Testis (tissue), 3 donors: Measurements from ENCODE around the gene CRYBB2. TPM values are rescaled to one million over a fixed set of nuclear protein-coding genes. Genes with fewer than 3 reads are reported as not detected.

Source experiments
- DNase-seq: peaks from one replicate; pipeline ENCODE4 v3.0.0-alpha.2; 2019
- H3K27ac ChIP-seq, 2 donors: fragments of 200-600 bp; sonication (generic); one replicate each; pipeline ENCODE4 v1.5.1; 2019
- H3K27me3 ChIP-seq: fragments of 200-600 bp; sonication (generic); one replicate; pipeline ENCODE4 v1.5.1; 2019
- H3K36me3 ChIP-seq: fragments of 200-600 bp; sonication (generic); one replicate; pipeline ENCODE4 v1.5.1; 2017; ENCODE audit warnings: low read depth; ENCODE audit errors: missing control alignments
- H3K4me1 ChIP-seq: fragments of 200-600 bp; sonication (generic); one replicate; pipeline ENCODE4 v1.5.1; 2019
- H3K4me3 ChIP-seq, 2 donors: fragments of 200-600 bp; sonication (generic); one replicate each; pipeline ENCODE4 v1.5.1; 2017 to 2019
- H3K9me3 ChIP-seq: fragments of 200-600 bp; sonication (generic); one replicate; pipeline ENCODE4 v1.5.1; 2017
- CTCF ChIP-seq, 3 experiments: fragments of 450-650 bp in 2 of 3; fragments of 200-600 bp in 1 of 3; sonication (generic) in 1 of 3; IDR thresholded peaks; one replicate each; pipeline ENCODE4 v1.5.1; 2016 to 2019; ENCODE audit warnings: antibody characterized with exemption in 3 of 3, mild to moderate bottlenecking in 2 of 3, moderate library complexity in 1 of 3
- POLR2A ChIP-seq: fragments of 450-650 bp; IDR thresholded peaks from one replicate; pipeline ENCODE4 v1.6.1; 2017; ENCODE audit warnings: antibody characterized with exemption, mild to moderate bottlenecking, moderate library complexity
- WGBS, 2 donors: methylation state at CpG; one replicate each; pipeline ENCODE4 v1.1.5; 2018; 5-methylcytosine and 5-hydroxymethylcytosine counted together
- intact Hi-C: fragments of 100-400 bp; cut with DNase I; formaldehyde crosslinking; loops from one replicate; pipeline ENCODE4 v1.15.1; 2023; ENCODE audit warnings: low total_unique reads
- polyA plus RNA-seq: library from polyadenylated mRNA; stranded (reverse); fragments of 350-450 nt; fragmentation: Illumina TruSeq; extraction: RNeasy Lipid Tissue Mini Kit (QIAGEN cat#74804); gene quantifications from one replicate; pipeline ENCODE4 v1.2.3, GENCODE V29; 2014; ENCODE audit warnings: low read depth, low replicate concordance; ENCODE audit not compliant: insufficient read depth
- total RNA-seq, 2 donors: library from RNA; depleted of rRNA; stranded (reverse); fragments of >200 nt; gene quantifications; one replicate each; pipeline ENCODE4 v1.2.3, GENCODE V29; 2016

CRYBB2 gene
- total and polyA plus RNA-seq, 3 donors from 2014 or later, result 2.4 to 5.2 (median 4.4) TPM

DNA sequence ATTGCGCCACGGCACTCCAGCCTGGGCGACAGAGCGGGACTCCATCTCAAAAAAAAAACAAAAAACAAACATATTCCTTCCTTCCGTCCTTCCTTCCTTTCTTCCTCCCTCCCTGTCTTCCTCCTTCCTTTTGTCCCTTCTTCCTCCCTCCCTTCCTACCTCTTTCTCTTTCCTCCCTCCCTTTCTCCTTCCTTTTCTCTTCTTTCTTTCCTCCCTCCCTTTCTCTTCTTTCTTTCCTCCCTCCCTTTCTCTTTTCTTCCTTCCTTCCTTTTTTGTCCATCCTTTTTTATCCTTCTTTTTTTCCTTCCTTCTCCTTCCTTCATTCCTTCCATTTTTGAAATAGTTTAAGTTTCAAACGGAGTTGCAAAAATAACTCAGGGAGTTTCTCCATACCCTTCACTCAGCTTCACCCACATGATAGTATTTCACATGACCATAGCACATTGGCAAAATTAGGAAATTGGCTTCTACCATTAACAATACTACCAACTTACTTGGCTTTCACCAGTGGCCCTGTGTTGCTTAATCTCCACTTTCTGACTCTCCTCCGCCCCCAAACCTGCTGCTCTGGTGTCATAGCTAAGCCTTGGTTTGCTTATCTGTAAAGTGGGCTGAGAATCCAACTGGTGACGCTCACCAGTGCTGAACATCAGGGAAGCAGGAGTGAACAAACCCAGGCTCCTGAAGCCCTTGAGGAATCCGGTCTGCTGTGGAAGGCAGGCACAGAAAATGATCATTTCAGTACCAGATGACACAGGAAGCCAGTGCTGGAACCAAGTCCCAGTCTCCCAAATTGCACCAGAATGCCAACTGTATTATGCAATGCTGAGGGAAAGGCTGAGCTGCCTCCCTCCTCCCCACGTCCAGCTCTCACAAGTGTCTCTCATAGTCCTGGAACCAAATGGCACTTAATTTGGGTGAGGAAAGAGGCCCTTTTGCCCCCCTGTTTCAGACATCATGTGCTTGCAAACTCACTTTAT is 37.0 kb upstream of the CRYBB2 start:
- DNase-seq, result no peak
- TF ChIP-seq POLR2A, result no peak
- no peak for TF ChIP-seq CTCF (IDR thresholded peaks at IDR 0.05)
- WGBS, 2 donors, result 81 to 83% methylated on average over 10 of the region's 10 CpGs
- no peak overlapping the region for H3K4me3 ChIP-seq
- no peaks in the 10 kb centered on the region for H3K27me3 ChIP-seq
- intact Hi-C loops, result no loop called here
- no peak overlapping the region for H3K27ac ChIP-seq
- no peaks in the 10 kb centered on the region for H3K4me1 ChIP-seq
- H3K36me3 ChIP-seq, result no peaks in the 10 kb centered on the region
- no peaks in the 10 kb centered on the region for H3K9me3 ChIP-seq

- intact Hi-C loops, result no loop called here
- no peak overlapping the region for H3K27ac ChIP-seq
- H3K27me3 ChIP-seq, result no peaks in the 10 kb centered on the region
- no peak overlapping the region for H3K4me3 ChIP-seq
- H3K9me3 ChIP-seq, result no peaks in the 10 kb centered on the region
- TF ChIP-seq CTCF (IDR thresholded peaks at IDR 0.05) (no peak), POLR2A (no peak)
- no peak for DNase-seq
- 86 to 96% methylated on average over 11 to 12 of the region's 12 CpGs for WGBS, 2 donors
- H3K36me3 ChIP-seq, result no peaks in the 10 kb centered on the region
- H3K4me1 ChIP-seq, result no peaks in the 10 kb centered on the region
Observed at GRCh38 chr22:25183949-25184619, 35.4 kb upstream of the CRYBB2 start.

DNA sequence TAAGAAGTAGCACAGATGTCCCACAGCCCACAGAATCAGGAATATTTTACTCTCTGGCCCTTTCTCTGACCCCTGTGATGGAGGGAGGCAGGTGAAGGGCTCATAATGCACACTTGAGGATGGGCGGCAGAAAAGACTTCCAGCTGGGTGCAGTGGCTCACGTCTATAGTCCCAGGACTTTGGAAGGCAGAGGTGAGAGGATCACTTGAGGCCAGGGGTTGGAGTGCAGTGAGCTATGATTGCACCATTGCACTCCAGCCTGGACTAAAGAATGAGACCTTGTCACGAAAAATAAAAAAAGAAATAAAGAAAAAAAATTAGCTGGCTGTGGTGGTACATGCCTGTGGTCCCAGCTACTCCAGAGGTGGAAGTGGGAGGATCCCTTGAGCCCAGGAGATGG is 33.3 kb upstream of the CRYBB2 start:
- H3K27me3 ChIP-seq, result no peaks in the 10 kb centered on the region
- no peak overlapping the region for H3K27ac ChIP-seq
- 94 to 98% methylated on average over 3 of the region's 3 CpGs for WGBS, 2 donors
- no peaks in the 10 kb centered on the region for H3K9me3 ChIP-seq
- no peak overlapping the region for H3K4me3 ChIP-seq
- TF ChIP-seq CTCF (IDR thresholded peaks at IDR 0.05), result no peak
- TF ChIP-seq POLR2A, result no peak
- H3K4me1 ChIP-seq, result no peaks in the 10 kb centered on the region
- DNase-seq, result no peak
- H3K36me3 ChIP-seq, result no peaks in the 10 kb centered on the region
- intact Hi-C loops, result no loop called here

DNA sequence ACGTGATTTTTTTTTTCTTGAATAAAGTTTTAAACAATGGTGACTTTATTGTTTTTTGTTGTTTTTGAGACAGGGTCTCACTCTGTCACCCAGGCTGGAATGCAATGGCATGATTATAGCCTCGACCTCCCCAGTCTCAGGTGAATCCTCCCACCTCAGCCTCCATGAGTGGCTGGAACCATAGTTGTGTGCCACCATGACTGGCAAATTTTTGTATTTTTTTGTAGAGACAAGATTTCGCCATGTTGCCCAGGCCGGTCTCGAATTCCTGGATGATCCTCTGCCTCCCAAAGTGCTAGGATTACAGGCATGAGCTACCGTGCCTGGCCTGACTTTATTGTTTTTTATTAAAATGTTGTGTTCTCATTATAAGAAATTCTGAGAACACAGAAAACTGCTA is 32.0 kb upstream of the CRYBB2 start:
- Histone ChIP-seq H3K27me3 (no peaks in the 10 kb centered on the region), H3K4me1 (no peaks in the 10 kb centered on the region), H3K27ac (no peak overlapping the region), H3K36me3 (no peaks in the 10 kb centered on the region), H3K9me3 (no peaks in the 10 kb centered on the region), H3K4me3 (no peak overlapping the region)
- 81 to 85% methylated on average over 6 of the region's 6 CpGs for WGBS, 2 donors
- TF ChIP-seq CTCF (IDR thresholded peaks at IDR 0.05) (no peak), POLR2A (no peak)
- no peak for DNase-seq
- intact Hi-C loops, result no loop called here
